T-cell (primary cell): ENCODE measurements around the gene KCNA10. TPM values are rescaled to one million over a fixed set of nuclear protein-coding genes. Genes with fewer than 3 reads are reported as not detected.

Source experiments
- ATAC-seq, 4 experiments: fragments of 200-7000 bp in 3 of 4; fragments of 150-1000 bp in 1 of 4; cut with Tn5 transposase; replicated peaks in 1 of 4; 1 replicate in 3 of 4; 2 replicates in 1 of 4; pipeline ENCODE4 v1.10.0; 2021; ENCODE audit warnings: moderate library complexity in 3 of 4, mild to moderate bottlenecking in 2 of 4, moderate number of reproducible peaks in 1 of 4
- CTCF ChIA-PET, 2 donors: fragments of 300-600 bp; sonication (Branson Sonifier 250); formaldehyde crosslinking; loops; one replicate each; lab custom pipeline; 2022; ENCODE audit warnings: antibody characterized with exemption in 2 of 2; lab: Charles Lee
- POLR2A ChIA-PET, 2 donors: fragments of 300-600 bp; sonication (Branson Sonifier 250); formaldehyde crosslinking; loops; one replicate each; lab custom pipeline; 2022; ENCODE audit warnings: antibody characterized with exemption in 2 of 2; lab: Charles Lee
- DNase-seq, 35 experiments: peaks; one replicate each; pipeline versions ENCODE4 v3.0.0 to v3.0.0-alpha.2; 2013 to 2023
- H3K27ac ChIP-seq: one replicate; pipeline ENCODE4 v1.5.1; 2013; ENCODE audit warnings: low read length
- H3K27me3 ChIP-seq, 2 experiments: replicated peaks in 1 of 2; 1 replicate in 1 of 2; 2 replicates in 1 of 2; pipeline versions ENCODE4 v1.6.1 to v1.7.0; 2013; ENCODE audit warnings: low read length in 1 of 2, mixed read lengths in 1 of 2; ENCODE audit not compliant: control insufficient read depth in 2 of 2, insufficient read depth in 2 of 2; ENCODE audit errors: extremely low read depth in 1 of 2
- H3K36me3 ChIP-seq, 2 donors: 1 replicate in 1 of 2; 2 replicates in 1 of 2; pipeline versions ENCODE4 v1.6.1 to v1.7.0; 2013; ENCODE audit warnings: low read length in 1 of 2; ENCODE audit not compliant: control insufficient read depth in 2 of 2, insufficient read depth in 1 of 2; ENCODE audit errors: extremely low read depth in 1 of 2
- H3K4me1 ChIP-seq, 2 experiments: 1 replicate in 1 of 2; 2 replicates in 1 of 2; pipeline versions ENCODE4 v1.6.1 to v1.7.0; 2013; ENCODE audit warnings: low read length in 2 of 2, mixed read lengths in 1 of 2; ENCODE audit not compliant: insufficient read depth in 2 of 2, control insufficient read depth in 1 of 2; ENCODE audit errors: extremely low read depth in 1 of 2
- H3K4me3 ChIP-seq, 2 donors: 1 replicate in 1 of 2; 2 replicates in 1 of 2; pipeline versions ENCODE4 v1.5.1 to v1.7.0; 2013; ENCODE audit warnings: mild to moderate bottlenecking in 2 of 2, low read length in 1 of 2, moderate library complexity in 1 of 2; ENCODE audit not compliant: control insufficient read depth in 1 of 2; ENCODE audit errors: extremely low read depth in 1 of 2
- H3K9me3 ChIP-seq: 2 replicates; pipeline ENCODE4 v1.7.0; 2013
- H3K27ac Mint-ChIP-seq, 2 donors: one replicate each; pipeline ENCODE4 v1.8.0; 2020 to 2021; ENCODE audit warnings: mild to moderate bottlenecking in 2 of 2, mixed read lengths in 2 of 2
- H3K27me3 Mint-ChIP-seq, 2 donors: one replicate each; pipeline ENCODE4 v1.8.0; 2021 to 2022; ENCODE audit warnings: mixed read lengths in 2 of 2
- H3K36me3 Mint-ChIP-seq: one replicate; pipeline ENCODE4 v1.8.0; 2021; ENCODE audit warnings: mixed read lengths
- H3K4me1 Mint-ChIP-seq, 3 donors: one replicate each; pipeline ENCODE4 v1.8.0; 2020 to 2022; ENCODE audit warnings: mixed read lengths in 3 of 3, mild to moderate bottlenecking in 1 of 3
- H3K4me3 Mint-ChIP-seq, 3 donors: one replicate each; pipeline ENCODE4 v1.8.0; 2020 to 2022; ENCODE audit warnings: mild to moderate bottlenecking in 3 of 3, mixed read lengths in 3 of 3, moderate library complexity in 3 of 3
- H3K9me3 Mint-ChIP-seq, 3 donors: one replicate each; pipeline ENCODE4 v1.8.0; 2020 to 2022; ENCODE audit warnings: mixed read lengths in 3 of 3
- whole genome bisulfite sequencing: methylation state at CpG from one replicate; pipeline ENCODE4 v1.1.5; 2013; ENCODE audit warnings: missing lambda C conversion rate; ENCODE audit not compliant: insufficient coverage; 5-methylcytosine and 5-hydroxymethylcytosine counted together
- total RNA-seq, 35 experiments: library from RNA in 6 of 35; stranded (reverse) in 6 of 35; fragments of 120-200 nt in 1 of 35; gene quantifications; one replicate each; pipeline versions ENCODE4 v1.2.1 to v1.2.4 and lab custom pipeline; 2013 to 2026

Gene KCNA10
- total RNA-seq, 5 donors from 2014 or later (not counting 1 experiment from before 2014, with no cell fraction given): not detected

- H3K9me3 Mint-ChIP-seq: no peaks in the 10 kb centered on the region
- CTCF ChIA-PET: interaction anchor here in 1 of 2 donors (0.7 kb wide), 1 partner anchor 291 kb away, joined by 3 read pairs; no protein-coding TSS in a partner anchor
- no peak overlapping the region for H3K27ac Mint-ChIP-seq
Observed at GRCh38 chr1:110493059-110493699, 25.8 kb downstream of the KCNA10 start.

GRCh38 chr1:110492573-110492972, 26.4 kb downstream of the KCNA10 start:
- 95% methylated on average over 6 of the region's 7 CpGs for WGBS
- POLR2A ChIA-PET: no interaction called here
- CTCF ChIA-PET: no interaction called here
- no peak overlapping the region for H3K27ac ChIP-seq
- Mint-ChIP-seq H3K27me3 (peaks cover 0 to 3% of the 10 kb centered on the region in 2 donors), H3K27ac (no peak overlapping the region), H3K4me3 (no peak overlapping the region), H3K36me3 (no peaks in the 10 kb centered on the region), H3K9me3 (no peaks in the 10 kb centered on the region), H3K4me1 (no peaks in the 10 kb centered on the region)
- peaks cover 0 to 5% of the 10 kb centered on the region in 2 experiments for H3K4me1 ChIP-seq
- H3K27me3 ChIP-seq: peaks cover 0 to 13% of the 10 kb centered on the region in 2 experiments
- no peaks in the 10 kb centered on the region for H3K9me3 ChIP-seq
- no peak for ATAC-seq
- H3K4me3 ChIP-seq: no peak overlapping the region
- DNase-seq: no peak
- no peaks in the 10 kb centered on the region for H3K36me3 ChIP-seq

More at GRCh38 chr1:110493059-110493699, 25.8 kb downstream of the KCNA10 start:
- Histone ChIP-seq H3K36me3 (no peaks in the 10 kb centered on the region), H3K9me3 (no peaks in the 10 kb centered on the region), H3K4me1 (peaks cover 0 to 5% of the 10 kb centered on the region in 2 experiments), H3K27ac (no peak overlapping the region), H3K4me3 (no peak overlapping the region), H3K27me3 (peaks cover 0 to 8% of the 10 kb centered on the region in 2 experiments)
- 67% methylated on average over 3 of the region's 5 CpGs for WGBS
- ATAC-seq: no peak
- POLR2A ChIA-PET: no interaction called here
- H3K36me3 Mint-ChIP-seq: no peaks in the 10 kb centered on the region
- no peak for DNase-seq
- no peaks in the 10 kb centered on the region for H3K4me1 Mint-ChIP-seq
- no peaks in the 10 kb centered on the region for H3K27me3 Mint-ChIP-seq
- H3K4me3 Mint-ChIP-seq: no peak overlapping the region

- no peak overlapping the region for H3K27ac Mint-ChIP-seq
- no peaks in the 10 kb centered on the region for H3K9me3 Mint-ChIP-seq
- peaks cover 5 to 6% of the 10 kb centered on the region in 2 donors for H3K27me3 Mint-ChIP-seq
- no peaks in the 10 kb centered on the region for H3K36me3 ChIP-seq
- 49% methylated on average over 7 of the region's 11 CpGs for WGBS
- H3K4me1 Mint-ChIP-seq: no peaks in the 10 kb centered on the region
- no peak overlapping the region for H3K4me3 Mint-ChIP-seq
- H3K27ac ChIP-seq: no peak overlapping the region
- DNase-seq (no peak), ATAC-seq (no peak)
- POLR2A ChIA-PET: no interaction called here
- CTCF ChIA-PET: no interaction called here
- no peaks in the 10 kb centered on the region for H3K9me3 ChIP-seq
- H3K4me3 ChIP-seq: no peak overlapping the region
- H3K4me1 ChIP-seq: peaks cover 0 to 5% of the 10 kb centered on the region in 2 experiments
- H3K36me3 Mint-ChIP-seq: no peaks in the 10 kb centered on the region
- peaks cover 0 to 15% of the 10 kb centered on the region in 2 experiments for H3K27me3 ChIP-seq
Observed at GRCh38 chr1:110490791-110491451, 28.1 kb downstream of the KCNA10 start.

- Histone ChIP-seq H3K4me3 (no peak overlapping the region), H3K4me1 (peaks cover 0 to 5% of the 10 kb centered on the region in 2 experiments), H3K9me3 (no peaks in the 10 kb centered on the region), H3K27ac (no peak overlapping the region), H3K36me3 (no peaks in the 10 kb centered on the region), H3K27me3 (peaks cover 0 to 15% of the 10 kb centered on the region in 2 experiments)
- H3K27me3 Mint-ChIP-seq: peaks cover 14 to 15% of the 10 kb centered on the region in 2 donors
- no peak for ATAC-seq
- 79% methylated on average over 9 of the region's 14 CpGs for WGBS
- DNase-seq: no peak
- no peaks in the 10 kb centered on the region for H3K4me1 Mint-ChIP-seq
- no peaks in the 10 kb centered on the region for H3K9me3 Mint-ChIP-seq
- no peaks in the 10 kb centered on the region for H3K36me3 Mint-ChIP-seq
- H3K27ac Mint-ChIP-seq: no peak overlapping the region
- CTCF ChIA-PET: no interaction called here
- POLR2A ChIA-PET: interaction anchor here in 1 of 2 donors (0.6 kb wide), 1 partner anchor 135 kb away, joined by 10 read pairs; no protein-coding TSS in a partner anchor
- no peak overlapping the region for H3K4me3 Mint-ChIP-seq
Observed at GRCh38 chr1:110489973-110490542, 28.9 kb downstream of the KCNA10 start.

- ChIA-PET CTCF (no interaction called here), POLR2A (no interaction called here)
- no peaks in the 10 kb centered on the region for H3K36me3 Mint-ChIP-seq
- H3K27me3 Mint-ChIP-seq: peaks cover 17 to 18% of the 10 kb centered on the region in 2 donors
- Histone ChIP-seq H3K36me3 (no peaks in the 10 kb centered on the region), H3K27me3 (peaks cover 0 to 21% of the 10 kb centered on the region in 2 experiments), H3K4me3 (no peak overlapping the region), H3K4me1 (peaks cover 0 to 5% of the 10 kb centered on the region in 2 experiments), H3K9me3 (no peaks in the 10 kb centered on the region), H3K27ac (no peak overlapping the region)
- ATAC-seq (no peak), DNase-seq (no peak)
- H3K4me1 Mint-ChIP-seq: no peaks in the 10 kb centered on the region
- 91% methylated on average over 12 of the region's 15 CpGs for WGBS
- no peak overlapping the region for H3K27ac Mint-ChIP-seq
- H3K9me3 Mint-ChIP-seq: no peaks in the 10 kb centered on the region
- H3K4me3 Mint-ChIP-seq: no peak overlapping the region
Observed at GRCh38 chr1:110489406-110489805, 29.6 kb downstream of the KCNA10 start.

- H3K27ac ChIP-seq: no peak overlapping the region
- DNase-seq (no peak), ATAC-seq (no peak)
- Mint-ChIP-seq H3K4me1 (no peaks in the 10 kb centered on the region), H3K4me3 (no peak overlapping the region), H3K9me3 (no peaks in the 10 kb centered on the region), H3K27ac (no peak overlapping the region), H3K36me3 (no peaks in the 10 kb centered on the region), H3K27me3 (peaks cover 17 to 24% of the 10 kb centered on the region in 2 donors)
- H3K27me3 ChIP-seq: peaks cover 0 to 22% of the 10 kb centered on the region in 2 experiments
- peaks cover 0 to 5% of the 10 kb centered on the region in 2 experiments for H3K4me1 ChIP-seq
- H3K36me3 ChIP-seq: no peaks in the 10 kb centered on the region
- H3K9me3 ChIP-seq: no peaks in the 10 kb centered on the region
- ChIA-PET CTCF (no interaction called here), POLR2A (no interaction called here)
- H3K4me3 ChIP-seq: no peak overlapping the region
- 100% methylated on average over 1 of the region's 3 CpGs for WGBS
Observed at GRCh38 chr1:110488867-110489266, 30.1 kb downstream of the KCNA10 start.
